ENCODE measurements around the gene ANKRD28. TPM values are rescaled to one million over a fixed set of nuclear protein-coding genes. Genes with fewer than 3 reads are reported as not detected.

The ANKRD28 gene
- total and polyA plus RNA-seq, 2 experiments from 2014 or later = 15.2 to 61.3 TPM

DNA sequence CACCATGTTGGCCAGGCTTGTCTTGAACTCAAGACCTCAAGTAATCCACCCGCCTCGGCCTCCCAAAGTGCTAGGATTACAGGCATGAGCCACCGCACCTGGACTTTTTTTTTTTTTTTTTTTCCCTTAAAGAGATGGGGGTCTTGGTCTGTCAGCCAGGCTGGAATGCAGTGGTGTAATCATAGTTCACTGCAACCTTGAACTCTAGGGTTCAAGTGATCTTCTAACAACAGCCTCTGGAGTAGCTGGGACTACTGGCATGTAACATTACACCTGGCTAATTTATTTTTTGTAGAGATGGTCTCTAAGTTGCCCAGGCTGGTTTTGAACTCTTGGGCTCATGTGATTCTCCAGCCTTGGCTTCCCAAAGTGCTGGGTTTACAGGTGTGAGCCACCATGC, 81.6 kb downstream of the ANKRD28 start:
- no peaks in the 10 kb centered on the region for H3K9me3 Mint-ChIP-seq
- no peak for TF ChIP-seq CREB1 (CRISPR knock-in tag; IDR thresholded peaks at IDR 0.05; ENCODE audit: low read depth)
- TF ChIP-seq POLR2AphosphoS5 (IDR thresholded peaks at IDR 0.05; ENCODE audit: low read depth) = no peak
- no peak for TF ChIP-seq ZNF114 (CRISPR knock-in tag; IDR thresholded peaks at IDR 0.05)
- TF ChIP-seq EZH2phosphoT487 (IDR thresholded peaks at IDR 0.05; ENCODE audit: unreplicated experiment) = no peak
- TF ChIP-seq, protein P1, sequence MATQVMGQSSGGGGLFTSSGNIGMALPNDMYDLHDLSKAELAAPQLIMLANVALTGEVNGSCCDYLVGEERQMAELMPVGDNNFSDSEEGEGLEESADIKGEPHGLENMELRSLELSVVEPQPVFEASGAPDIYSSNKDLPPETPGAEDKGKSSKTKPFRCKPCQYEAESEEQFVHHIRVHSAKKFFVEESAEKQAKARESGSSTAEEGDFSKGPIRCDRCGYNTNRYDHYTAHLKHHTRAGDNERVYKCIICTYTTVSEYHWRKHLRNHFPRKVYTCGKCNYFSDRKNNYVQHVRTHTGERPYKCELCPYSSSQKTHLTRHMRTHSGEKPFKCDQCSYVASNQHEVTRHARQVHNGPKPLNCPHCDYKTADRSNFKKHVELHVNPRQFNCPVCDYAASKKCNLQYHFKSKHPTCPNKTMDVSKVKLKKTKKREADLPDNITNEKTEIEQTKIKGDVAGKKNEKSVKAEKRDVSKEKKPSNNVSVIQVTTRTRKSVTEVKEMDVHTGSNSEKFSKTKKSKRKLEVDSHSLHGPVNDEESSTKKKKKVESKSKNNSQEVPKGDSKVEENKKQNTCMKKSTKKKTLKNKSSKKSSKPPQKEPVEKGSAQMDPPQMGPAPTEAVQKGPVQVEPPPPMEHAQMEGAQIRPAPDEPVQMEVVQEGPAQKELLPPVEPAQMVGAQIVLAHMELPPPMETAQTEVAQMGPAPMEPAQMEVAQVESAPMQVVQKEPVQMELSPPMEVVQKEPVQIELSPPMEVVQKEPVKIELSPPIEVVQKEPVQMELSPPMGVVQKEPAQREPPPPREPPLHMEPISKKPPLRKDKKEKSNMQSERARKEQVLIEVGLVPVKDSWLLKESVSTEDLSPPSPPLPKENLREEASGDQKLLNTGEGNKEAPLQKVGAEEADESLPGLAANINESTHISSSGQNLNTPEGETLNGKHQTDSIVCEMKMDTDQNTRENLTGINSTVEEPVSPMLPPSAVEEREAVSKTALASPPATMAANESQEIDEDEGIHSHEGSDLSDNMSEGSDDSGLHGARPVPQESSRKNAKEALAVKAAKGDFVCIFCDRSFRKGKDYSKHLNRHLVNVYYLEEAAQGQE (IDR thresholded peaks at IDR 0.05; ENCODE audit: unreplicated experiment) = no peak
- TF ChIP-seq NANOG (IDR thresholded peaks at IDR 0.05; ENCODE audit: borderline replicate concordance) = no peak
- TF ChIP-seq, protein P2, sequence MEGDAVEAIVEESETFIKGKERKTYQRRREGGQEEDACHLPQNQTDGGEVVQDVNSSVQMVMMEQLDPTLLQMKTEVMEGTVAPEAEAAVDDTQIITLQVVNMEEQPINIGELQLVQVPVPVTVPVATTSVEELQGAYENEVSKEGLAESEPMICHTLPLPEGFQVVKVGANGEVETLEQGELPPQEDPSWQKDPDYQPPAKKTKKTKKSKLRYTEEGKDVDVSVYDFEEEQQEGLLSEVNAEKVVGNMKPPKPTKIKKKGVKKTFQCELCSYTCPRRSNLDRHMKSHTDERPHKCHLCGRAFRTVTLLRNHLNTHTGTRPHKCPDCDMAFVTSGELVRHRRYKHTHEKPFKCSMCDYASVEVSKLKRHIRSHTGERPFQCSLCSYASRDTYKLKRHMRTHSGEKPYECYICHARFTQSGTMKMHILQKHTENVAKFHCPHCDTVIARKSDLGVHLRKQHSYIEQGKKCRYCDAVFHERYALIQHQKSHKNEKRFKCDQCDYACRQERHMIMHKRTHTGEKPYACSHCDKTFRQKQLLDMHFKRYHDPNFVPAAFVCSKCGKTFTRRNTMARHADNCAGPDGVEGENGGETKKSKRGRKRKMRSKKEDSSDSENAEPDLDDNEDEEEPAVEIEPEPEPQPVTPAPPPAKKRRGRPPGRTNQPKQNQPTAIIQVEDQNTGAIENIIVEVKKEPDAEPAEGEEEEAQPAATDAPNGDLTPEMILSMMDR (conservative IDR thresholded peaks at IDR 0.05; ENCODE audit: low read depth in 2 of 2) = no peak
- no peak for TF ChIP-seq EZH2 (IDR thresholded peaks at IDR 0.05; ENCODE audit: low read depth, unreplicated experiment)
- TF ChIP-seq, protein P3, sequence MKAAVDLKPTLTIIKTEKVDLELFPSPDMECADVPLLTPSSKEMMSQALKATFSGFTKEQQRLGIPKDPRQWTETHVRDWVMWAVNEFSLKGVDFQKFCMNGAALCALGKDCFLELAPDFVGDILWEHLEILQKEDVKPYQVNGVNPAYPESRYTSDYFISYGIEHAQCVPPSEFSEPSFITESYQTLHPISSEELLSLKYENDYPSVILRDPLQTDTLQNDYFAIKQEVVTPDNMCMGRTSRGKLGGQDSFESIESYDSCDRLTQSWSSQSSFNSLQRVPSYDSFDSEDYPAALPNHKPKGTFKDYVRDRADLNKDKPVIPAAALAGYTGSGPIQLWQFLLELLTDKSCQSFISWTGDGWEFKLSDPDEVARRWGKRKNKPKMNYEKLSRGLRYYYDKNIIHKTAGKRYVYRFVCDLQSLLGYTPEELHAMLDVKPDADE (IDR thresholded peaks at IDR 0.05) = no peak
- TF ChIP-seq STAT1 (IDR thresholded peaks at IDR 0.05; ENCODE audit: unreplicated experiment) = no peak
- TF ChIP-seq JUNB (IDR thresholded peaks at IDR 0.05; ENCODE audit: unreplicated experiment) = no peak
- TF ChIP-seq, protein P4, sequence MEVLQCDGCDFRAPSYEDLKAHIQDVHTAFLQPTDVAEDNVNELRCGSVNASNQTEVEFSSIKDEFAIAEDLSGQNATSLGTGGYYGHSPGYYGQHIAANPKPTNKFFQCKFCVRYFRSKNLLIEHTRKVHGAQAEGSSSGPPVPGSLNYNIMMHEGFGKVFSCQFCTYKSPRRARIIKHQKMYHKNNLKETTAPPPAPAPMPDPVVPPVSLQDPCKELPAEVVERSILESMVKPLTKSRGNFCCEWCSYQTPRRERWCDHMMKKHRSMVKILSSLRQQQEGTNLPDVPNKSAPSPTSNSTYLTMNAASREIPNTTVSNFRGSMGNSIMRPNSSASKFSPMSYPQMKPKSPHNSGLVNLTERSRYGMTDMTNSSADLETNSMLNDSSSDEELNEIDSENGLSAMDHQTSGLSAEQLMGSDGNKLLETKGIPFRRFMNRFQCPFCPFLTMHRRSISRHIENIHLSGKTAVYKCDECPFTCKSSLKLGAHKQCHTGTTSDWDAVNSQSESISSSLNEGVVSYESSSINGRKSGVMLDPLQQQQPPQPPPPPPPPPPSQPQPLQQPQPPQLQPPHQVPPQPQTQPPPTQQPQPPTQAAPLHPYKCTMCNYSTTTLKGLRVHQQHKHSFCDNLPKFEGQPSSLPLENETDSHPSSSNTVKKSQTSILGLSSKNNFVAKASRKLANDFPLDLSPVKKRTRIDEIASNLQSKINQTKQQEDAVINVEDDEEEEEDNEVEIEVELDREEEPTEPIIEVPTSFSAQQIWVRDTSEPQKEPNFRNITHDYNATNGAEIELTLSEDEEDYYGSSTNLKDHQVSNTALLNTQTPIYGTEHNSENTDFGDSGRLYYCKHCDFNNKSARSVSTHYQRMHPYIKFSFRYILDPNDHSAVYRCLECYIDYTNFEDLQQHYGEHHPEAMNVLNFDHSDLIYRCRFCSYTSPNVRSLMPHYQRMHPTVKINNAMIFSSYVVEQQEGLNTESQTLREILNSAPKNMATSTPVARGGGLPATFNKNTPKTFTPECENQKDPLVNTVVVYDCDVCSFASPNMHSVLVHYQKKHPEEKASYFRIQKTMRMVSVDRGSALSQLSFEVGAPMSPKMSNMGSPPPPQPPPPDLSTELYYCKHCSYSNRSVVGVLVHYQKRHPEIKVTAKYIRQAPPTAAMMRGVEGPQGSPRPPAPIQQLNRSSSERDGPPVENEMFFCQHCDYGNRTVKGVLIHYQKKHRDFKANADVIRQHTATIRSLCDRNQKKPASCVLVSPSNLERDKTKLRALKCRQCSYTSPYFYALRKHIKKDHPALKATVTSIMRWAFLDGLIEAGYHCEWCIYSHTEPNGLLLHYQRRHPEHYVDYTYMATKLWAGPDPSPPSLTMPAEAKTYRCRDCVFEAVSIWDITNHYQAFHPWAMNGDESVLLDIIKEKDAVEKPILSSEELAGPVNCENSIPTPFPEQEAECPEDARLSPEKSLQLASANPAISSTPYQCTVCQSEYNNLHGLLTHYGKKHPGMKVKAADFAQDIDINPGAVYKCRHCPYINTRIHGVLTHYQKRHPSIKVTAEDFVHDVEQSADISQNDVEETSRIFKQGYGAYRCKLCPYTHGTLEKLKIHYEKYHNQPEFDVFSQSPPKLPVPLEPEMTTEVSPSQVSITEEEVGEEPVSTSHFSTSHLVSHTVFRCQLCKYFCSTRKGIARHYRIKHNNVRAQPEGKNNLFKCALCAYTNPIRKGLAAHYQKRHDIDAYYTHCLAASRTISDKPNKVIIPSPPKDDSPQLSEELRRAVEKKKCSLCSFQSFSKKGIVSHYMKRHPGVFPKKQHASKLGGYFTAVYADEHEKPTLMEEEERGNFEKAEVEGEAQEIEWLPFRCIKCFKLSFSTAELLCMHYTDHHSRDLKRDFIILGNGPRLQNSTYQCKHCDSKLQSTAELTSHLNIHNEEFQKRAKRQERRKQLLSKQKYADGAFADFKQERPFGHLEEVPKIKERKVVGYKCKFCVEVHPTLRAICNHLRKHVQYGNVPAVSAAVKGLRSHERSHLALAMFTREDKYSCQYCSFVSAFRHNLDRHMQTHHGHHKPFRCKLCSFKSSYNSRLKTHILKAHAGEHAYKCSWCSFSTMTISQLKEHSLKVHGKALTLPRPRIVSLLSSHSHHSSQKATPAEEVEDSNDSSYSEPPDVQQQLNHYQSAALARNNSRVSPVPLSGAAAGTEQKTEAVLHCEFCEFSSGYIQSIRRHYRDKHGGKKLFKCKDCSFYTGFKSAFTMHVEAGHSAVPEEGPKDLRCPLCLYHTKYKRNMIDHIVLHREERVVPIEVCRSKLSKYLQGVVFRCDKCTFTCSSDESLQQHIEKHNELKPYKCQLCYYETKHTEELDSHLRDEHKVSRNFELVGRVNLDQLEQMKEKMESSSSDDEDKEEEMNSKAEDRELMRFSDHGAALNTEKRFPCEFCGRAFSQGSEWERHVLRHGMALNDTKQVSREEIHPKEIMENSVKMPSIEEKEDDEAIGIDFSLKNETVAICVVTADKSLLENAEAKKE (CRISPR knock-in tag; IDR thresholded peaks at IDR 0.05) = no peak
- no peak for TF ChIP-seq ZNF331 (CRISPR knock-in tag; IDR thresholded peaks at IDR 0.05; ENCODE audit: low read depth)
- H3K4me3 ChIP-seq = no peak overlapping the region
- no peak overlapping the region for H3K4me3 Mint-ChIP-seq
- H3K27ac Mint-ChIP-seq = 0 out of 2 replicates have a peak overlapping the region, but pooled peaks have one; percentile 17
- no peaks in the 10 kb centered on the region for H4K20me1 ChIP-seq (replicated peaks; ENCODE audit: insufficient read depth)
- DNase-seq (ENCODE audit: low spot score) (no peak), ATAC-seq (no peak)
- no peaks in the 10 kb centered on the region for H3K9me2 ChIP-seq (ENCODE audit: insufficient read depth)
- H3K4me2 ChIP-seq = no peak overlapping the region
- H3K27me3 ChIP-seq (ENCODE audit: insufficient read depth) = no peaks in the 10 kb centered on the region
- no peak overlapping the region for H2AFZ ChIP-seq
- no peak overlapping the region for H3K27ac ChIP-seq (ENCODE audit: low read depth)
- H3K4me1 Mint-ChIP-seq = peaks cover 7% of the 10 kb centered on the region; the same call in 2 of the 3 replicates
- no peaks in the 10 kb centered on the region for H3K36me3 ChIP-seq (ENCODE audit: insufficient read depth)
- H3F3A ChIP-seq (replicated peaks; ENCODE audit: low read depth) = no peaks in the 10 kb centered on the region
- peaks cover 2% of the 10 kb centered on the region; the same call in 1 of the 2 replicates for H3K4me1 ChIP-seq (ENCODE audit: insufficient read depth)
- H3K27me3 Mint-ChIP-seq (ENCODE audit: insufficient read depth, low read depth, poor library complexity) = peaks cover 2% of the 10 kb centered on the region
- no peaks in the 10 kb centered on the region; the same call in 1 of the 2 replicates for H3K79me2 ChIP-seq (replicated peaks; ENCODE audit: insufficient read depth)
- H3K36me3 Mint-ChIP-seq (ENCODE audit: low read depth) = peaks cover 15% of the 10 kb centered on the region; the same call in 2 of the 3 replicates
